ENCODE results near the gene H19. TPM values are rescaled to one million over a fixed set of nuclear protein-coding genes. Genes with fewer than 3 reads are reported as not detected.

The H19 gene
- total and polyA plus RNA-seq, 9 of the 15 experiments (the other 6 are each of a cell fraction or from before 2014, with no cell fraction given): 0.13 to 682 (median 15.7) TPM

- no peak overlapping the region for H3K4me3 ChIP-seq
- no peak for FAIRE-seq
- no peak overlapping the region for H3K9ac ChIP-seq (ENCODE audit: insufficient read depth in 1 of 2, low read depth in 2 of 2, low read length in 2 of 2)
- in situ Hi-C loops (cut with MboI): no loop called here
- no CpG with 5 or more reads among the region's 14 CpGs for WGBS (ENCODE audit: insufficient coverage, low coverage, missing lambda C conversion rate)
- intact Hi-C loops (cut with micrococcal nuclease): no loop called here
- no TSS peak for BruUV-seq (replicated peaks)
- no peak for ATAC-seq
- H3K27ac ChIP-seq (ENCODE audit: extremely low read depth, low read depth, low read length): no peak overlapping the region
- ChIA-PET CTCF (ENCODE audit: low intra/inter-chr PET ratio) (interaction anchor here (2.6 to 6.6 kb wide), 2 partner anchors 116 to 122 kb away, joined by 12 to 111 read pairs; no protein-coding TSS in a partner anchor), POLR2A (interaction anchor here (0.6 to 1.0 kb wide), 4 partner anchors 112 to 366 kb away, joined by 3 read pairs; no protein-coding TSS in a partner anchor)
- no peaks in the 10 kb centered on the region for H4K20me1 ChIP-seq (replicated peaks; ENCODE audit: control insufficient read depth, insufficient read depth, low read length)
- H3K9me3 ChIP-seq (replicated peaks; ENCODE audit: control insufficient read depth, insufficient read depth, low read depth, low read length): no peaks in the 10 kb centered on the region
- DNase-seq (ENCODE audit: extremely low read depth in 1 of 4, low spot score in 3 of 4): no peak
- no peaks in the 10 kb centered on the region for H3K79me2 ChIP-seq (ENCODE audit: control insufficient read depth, insufficient read depth, low read length)
- no peaks in the 10 kb centered on the region for H3K27me3 ChIP-seq (ENCODE audit: control insufficient read depth in 2 of 2, insufficient read depth in 2 of 2, low read length in 2 of 2)
- TF ChIP-seq TAF15 (IDR thresholded peaks at IDR 0.05; ENCODE audit: low read depth, low read length) (no peak), PML (IDR thresholded peaks at IDR 0.05; ENCODE audit: low read length) (no peak), NR2C2 (CRISPR knock-in tag; IDR thresholded peaks at IDR 0.05) (no peak), NR2C2 (tag; IDR thresholded peaks at IDR 0.05) (no peak), POLR2AphosphoS2 (IDR thresholded peaks at IDR 0.05; ENCODE audit: low read length) (no peak), ZBED1 (IDR thresholded peaks at IDR 0.05) (no peak), TCF15 (CRISPR knock-in tag; IDR thresholded peaks at IDR 0.05) (no peak), SIN3A (IDR thresholded peaks at IDR 0.05; ENCODE audit: borderline replicate concordance in 2 of 2, control insufficient read depth in 1 of 2, low read depth in 2 of 2, low read length in 2 of 2) (no peak), SMARCA4 (IDR thresholded peaks at IDR 0.05) (no peak), ZNF274 (IDR thresholded peaks at IDR 0.05; ENCODE audit: borderline replicate concordance, low read depth, low read length) (no peak), ZNF253 (CRISPR knock-in tag; conservative IDR thresholded peaks at IDR 0.05) (no peak), MEF2A (IDR thresholded peaks at IDR 0.05; ENCODE audit: control insufficient read depth, low read depth, low read length) (no peak), RFX7 (CRISPR knock-in tag; IDR thresholded peaks at IDR 0.05) (no peak), SMARCE1 (IDR thresholded peaks at IDR 0.05) (no peak), GATAD2B (IDR thresholded peaks at IDR 0.05; ENCODE audit: borderline replicate concordance) (no peak), MTF1 (CRISPR knock-in tag; IDR thresholded peaks at IDR 0.05; ENCODE audit: borderline replicate concordance) (no peak), TEAD2 (tag; IDR thresholded peaks at IDR 0.05) (no peak), HSF4 (CRISPR knock-in tag; IDR thresholded peaks at IDR 0.05; ENCODE audit: borderline replicate concordance) (no peak)
- no peaks in the 10 kb centered on the region for H3K36me3 ChIP-seq (ENCODE audit: control insufficient read depth, insufficient read depth, low read length)
- no peaks in the 10 kb centered on the region for H3K9me1 ChIP-seq (ENCODE audit: control insufficient read depth, insufficient read depth, low read length)
- H3K4me2 ChIP-seq (ENCODE audit: insufficient read depth, low read length): no peak overlapping the region
- no peaks in the 10 kb centered on the region for H3K4me1 ChIP-seq (replicated peaks in 1 of 2; ENCODE audit: control insufficient read depth in 2 of 2, insufficient read depth in 2 of 2, low read length in 2 of 2)
- H2AFZ ChIP-seq (ENCODE audit: low read depth, low read length): no peak overlapping the region
These were observed 37.7 kb upstream of the H19 start for GRCh38 chr11:2035382-2035781.

Data from K562 (cell line).